Neural crest cell (in vitro differentiated cells): ENCODE data around the gene LSR. TPM values are rescaled to one million over a fixed set of nuclear protein-coding genes. Genes with fewer than 3 reads are reported as not detected.

Experiments used
- DNase-seq: peaks from one replicate; pipeline ENCODE4 v3.0.0; 2021; ENCODE audit warnings: low read depth, mixed read lengths, low spot score
- H3K27ac Mint-ChIP-seq: one replicate; pipeline ENCODE4 v1.8.0; 2021; ENCODE audit warnings: mild to moderate bottlenecking, mixed read lengths; ENCODE audit not compliant: unreplicated experiment
- H3K27me3 Mint-ChIP-seq: 2 replicates; pipeline ENCODE4 v1.8.0; 2021; ENCODE audit warnings: low read depth, mild to moderate bottlenecking, mixed read lengths
- H3K36me3 Mint-ChIP-seq: 2 replicates; pipeline ENCODE4 v1.8.0; 2021; ENCODE audit warnings: low read depth, mild to moderate bottlenecking, mixed read lengths
- H3K4me1 Mint-ChIP-seq: 2 replicates; pipeline ENCODE4 v1.8.0; 2021; ENCODE audit warnings: mixed read lengths
- H3K4me3 Mint-ChIP-seq: one replicate; pipeline ENCODE4 v1.8.0; 2021; ENCODE audit warnings: mild to moderate bottlenecking, mixed read lengths
- H3K9me3 Mint-ChIP-seq: 2 replicates; pipeline ENCODE4 v1.8.0; 2021; ENCODE audit warnings: mixed read lengths
- total RNA-seq: library from RNA; stranded (reverse); gene quantifications from 2 replicates; pipeline ENCODE4 v1.2.1, GENCODE V29; 2021
- TF ChIP-seq, protein P1 (sequence below): fragments of 200-600 bp; sonication (generic); conservative IDR thresholded peaks from 2 replicates; pipeline ENCODE4 v1.5.0; 2021; ENCODE audit warnings: antibody characterized with exemption, mild to moderate bottlenecking

LSR gene
- total RNA-seq, 1 donor from 2014 or later, result 3.5 TPM

GRCh38 chr19:35226748-35227147, 22.1 kb upstream of the LSR start:
- TF ChIP-seq, protein P1, sequence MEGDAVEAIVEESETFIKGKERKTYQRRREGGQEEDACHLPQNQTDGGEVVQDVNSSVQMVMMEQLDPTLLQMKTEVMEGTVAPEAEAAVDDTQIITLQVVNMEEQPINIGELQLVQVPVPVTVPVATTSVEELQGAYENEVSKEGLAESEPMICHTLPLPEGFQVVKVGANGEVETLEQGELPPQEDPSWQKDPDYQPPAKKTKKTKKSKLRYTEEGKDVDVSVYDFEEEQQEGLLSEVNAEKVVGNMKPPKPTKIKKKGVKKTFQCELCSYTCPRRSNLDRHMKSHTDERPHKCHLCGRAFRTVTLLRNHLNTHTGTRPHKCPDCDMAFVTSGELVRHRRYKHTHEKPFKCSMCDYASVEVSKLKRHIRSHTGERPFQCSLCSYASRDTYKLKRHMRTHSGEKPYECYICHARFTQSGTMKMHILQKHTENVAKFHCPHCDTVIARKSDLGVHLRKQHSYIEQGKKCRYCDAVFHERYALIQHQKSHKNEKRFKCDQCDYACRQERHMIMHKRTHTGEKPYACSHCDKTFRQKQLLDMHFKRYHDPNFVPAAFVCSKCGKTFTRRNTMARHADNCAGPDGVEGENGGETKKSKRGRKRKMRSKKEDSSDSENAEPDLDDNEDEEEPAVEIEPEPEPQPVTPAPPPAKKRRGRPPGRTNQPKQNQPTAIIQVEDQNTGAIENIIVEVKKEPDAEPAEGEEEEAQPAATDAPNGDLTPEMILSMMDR, result no peak
- Mint-ChIP-seq H3K36me3 (no peaks in the 10 kb centered on the region), H3K27me3 (peaks cover 6% of the 10 kb centered on the region), H3K9me3 (no peaks in the 10 kb centered on the region), H3K27ac (no peak overlapping the region), H3K4me3 (no peak overlapping the region), H3K4me1 (peaks cover 3% of the 10 kb centered on the region)
- no peak for DNase-seq

GRCh38 chr19:35228177-35228930, 20.4 kb upstream of the LSR start, which contains the start of gene FAM187B:
FAM187B (minus strand) TSS chr19:35228739; CDS start chr19:35228680, 59 bp downstream.
- H3K36me3 Mint-ChIP-seq, result no peaks in the 10 kb centered on the region
- no peak within 1 kb of the TSS for H3K4me3 Mint-ChIP-seq
- TF ChIP-seq, protein P1, result no peak
- no peak within 1 kb of the TSS for H3K27ac Mint-ChIP-seq
- peaks cover 3% of the 10 kb centered on the region for H3K4me1 Mint-ChIP-seq
- H3K27me3 Mint-ChIP-seq, result peaks cover 11% of the 10 kb centered on the region
- DNase-seq, result no peak
- H3K9me3 Mint-ChIP-seq, result no peaks in the 10 kb centered on the region

DNA sequence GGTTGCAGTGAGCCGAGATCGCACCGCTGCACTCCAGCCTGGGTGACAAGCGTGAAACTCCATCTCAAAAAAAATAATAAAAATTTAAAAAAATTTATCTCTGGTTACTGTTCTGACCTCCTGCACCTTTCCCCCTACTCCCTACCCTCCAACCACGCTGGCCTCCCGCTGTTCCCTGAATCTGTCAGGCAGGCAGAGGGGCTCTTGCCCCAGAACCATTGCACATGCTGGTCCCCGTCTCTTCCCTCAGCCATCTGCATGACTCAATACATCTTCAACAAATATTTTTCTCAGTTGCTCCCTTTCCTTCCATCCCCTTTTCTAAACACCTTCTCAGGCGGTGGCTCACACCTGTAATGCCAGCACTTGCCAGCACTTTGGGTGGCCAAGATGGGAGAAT, 19.2 kb upstream of the LSR start:
- H3K27me3 Mint-ChIP-seq, result peaks cover 16% of the 10 kb centered on the region
- H3K4me3 Mint-ChIP-seq, result no peak overlapping the region
- H3K36me3 Mint-ChIP-seq, result no peaks in the 10 kb centered on the region
- H3K4me1 Mint-ChIP-seq, result peaks cover 3% of the 10 kb centered on the region
- TF ChIP-seq, protein P1, result no peak
- no peak for DNase-seq
- no peak overlapping the region for H3K27ac Mint-ChIP-seq
- no peaks in the 10 kb centered on the region for H3K9me3 Mint-ChIP-seq

DNA sequence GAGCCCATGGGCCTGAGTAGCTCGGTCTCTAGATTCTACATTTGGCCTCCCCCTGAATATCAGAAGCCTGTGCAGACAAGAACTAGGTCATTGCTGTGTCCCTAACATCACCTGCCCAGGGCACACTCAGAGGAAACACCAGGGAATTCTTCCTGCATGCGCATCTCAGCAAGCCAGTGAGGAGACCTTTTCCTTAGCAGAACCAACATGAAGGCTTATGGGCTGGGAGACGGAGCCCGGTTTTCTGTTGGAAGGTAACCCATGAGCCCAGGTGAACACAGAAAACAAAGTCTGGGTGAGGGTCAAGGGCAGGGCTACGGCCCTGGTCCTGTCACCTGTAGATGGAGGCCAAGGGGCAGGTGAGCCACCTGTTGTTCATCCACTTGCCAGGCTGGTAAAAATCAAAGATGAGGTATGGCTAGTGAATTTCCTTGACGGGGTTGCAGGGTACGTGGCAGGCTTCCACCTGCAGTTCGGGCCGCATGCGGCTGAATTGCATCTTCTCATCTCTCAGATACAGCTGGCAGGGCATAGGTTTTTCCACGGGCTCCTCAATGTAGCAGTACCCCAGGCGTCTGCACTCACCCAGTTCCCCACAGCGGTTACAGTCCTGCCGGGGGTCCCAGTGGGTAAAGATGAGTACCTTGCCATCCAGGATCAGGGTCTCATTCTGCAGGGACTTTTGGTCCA, 16.7 kb upstream of the LSR start:
- H3K27ac Mint-ChIP-seq, result no peak overlapping the region
- H3K27me3 Mint-ChIP-seq, result peaks cover 25% of the 10 kb centered on the region
- TF ChIP-seq, protein P1, result no peak
- H3K36me3 Mint-ChIP-seq, result no peaks in the 10 kb centered on the region
- H3K9me3 Mint-ChIP-seq, result peaks cover 2% of the 10 kb centered on the region
- no peaks in the 10 kb centered on the region for H3K4me1 Mint-ChIP-seq
- no peak for DNase-seq
- H3K4me3 Mint-ChIP-seq, result no peak overlapping the region

DNA sequence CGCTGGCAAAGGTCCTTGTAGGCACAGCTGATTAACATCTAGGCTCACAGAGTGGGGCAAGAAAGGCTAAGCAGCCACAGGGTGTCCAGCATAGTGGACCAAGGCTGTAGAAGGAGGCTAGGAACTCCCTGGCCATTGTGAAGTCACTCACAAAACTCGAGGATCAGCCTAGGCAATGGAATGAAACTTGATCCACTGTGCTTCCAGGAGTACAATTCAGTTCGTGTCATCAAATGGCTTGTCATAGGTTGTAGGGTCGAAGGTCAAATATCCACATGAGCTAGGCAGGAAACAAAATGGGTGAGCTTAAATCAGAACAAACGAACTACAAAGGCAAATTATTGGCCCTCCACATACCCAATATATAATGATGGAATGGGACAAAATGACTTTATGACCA, 15.9 kb upstream of the LSR start:
- no peak for DNase-seq
- no peaks in the 10 kb centered on the region for H3K36me3 Mint-ChIP-seq
- peaks cover 30% of the 10 kb centered on the region for H3K27me3 Mint-ChIP-seq
- TF ChIP-seq, protein P1, result no peak
- H3K4me3 Mint-ChIP-seq, result no peak overlapping the region
- no peaks in the 10 kb centered on the region for H3K4me1 Mint-ChIP-seq
- H3K27ac Mint-ChIP-seq, result no peak overlapping the region
- peaks cover 2% of the 10 kb centered on the region for H3K9me3 Mint-ChIP-seq
